Heart left ventricle (tissue), 13 donors: ENCODE results near the gene MS4A14.

ENCODE experiments used
- POLR2A ChIP-seq, 2 donors: fragments of 450-650 bp; IDR thresholded peaks; one replicate each; pipeline ENCODE4 v1.6.1; 2017; ENCODE audit warnings: antibody characterized with exemption in 2 of 2, mild to moderate bottlenecking in 2 of 2, moderate library complexity in 2 of 2
- TF ChIP-seq, protein P1 (sequence below), 12 donors: fragments of 200-600 bp; sonication (generic) in 4 of 12; IDR thresholded peaks; one replicate each; pipeline versions ENCODE4 v1.5.0 to v1.8.0; 2018 to 2022; ENCODE audit warnings: antibody characterized with exemption in 12 of 12, mild to moderate bottlenecking in 5 of 12
- donor health status: ischemic (EF 13 %, LVEDD 7.1; RV severe dilation, severe dysfunction).
- donor health status: DM: no; HTN: yes; CAD: no.
- donor health status: DM: no; HTN: no; CAD: no.
- donor health status: ischemic (EF 25% LVEDD 6.9; RV normal size, moderate dysfunction).
- donor health status: ischemic (EF 25% LVEDD 5.7; RV mildly dilated, moderate dysfunction).
- donor health status: ischemic (EF 35%, LVEDD 5.7; RV mildly dilated, moderate dysfunction).
- donor health status: nonischemic (EF 11% LVEDD 7.7; RV severe dilation, severe dysfunction).
- donor health status: DM: yes; HTN: yes; CAD: no.
- donor health status: PGD.
- donor health status: ischemic (EF 29% LVEDD 5.4; RV normal size, mild dysfunction).
- donor health status: nonischemic (EF 23%, LVEDD 6.1; RV moderate dilation, normal function).

DNA sequence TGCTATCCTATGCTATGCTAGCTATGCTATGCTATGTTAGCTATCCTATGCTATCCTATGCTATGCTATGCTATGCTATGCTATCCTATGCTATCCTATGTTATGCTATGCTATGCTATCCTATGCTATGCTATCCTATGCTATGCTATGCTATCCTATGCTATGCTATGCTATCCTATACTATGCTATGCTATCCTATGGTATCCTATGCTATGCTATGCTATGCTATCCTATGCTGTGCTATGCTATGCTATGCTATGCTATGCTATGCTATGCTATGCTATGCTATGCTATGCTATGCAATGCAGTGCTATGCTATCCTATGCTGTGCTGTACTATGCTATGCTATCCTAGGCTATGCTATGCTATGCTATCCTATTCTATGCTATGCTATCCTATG, 50.8 kb downstream of the MS4A14 start:
- TF ChIP-seq, protein P1, sequence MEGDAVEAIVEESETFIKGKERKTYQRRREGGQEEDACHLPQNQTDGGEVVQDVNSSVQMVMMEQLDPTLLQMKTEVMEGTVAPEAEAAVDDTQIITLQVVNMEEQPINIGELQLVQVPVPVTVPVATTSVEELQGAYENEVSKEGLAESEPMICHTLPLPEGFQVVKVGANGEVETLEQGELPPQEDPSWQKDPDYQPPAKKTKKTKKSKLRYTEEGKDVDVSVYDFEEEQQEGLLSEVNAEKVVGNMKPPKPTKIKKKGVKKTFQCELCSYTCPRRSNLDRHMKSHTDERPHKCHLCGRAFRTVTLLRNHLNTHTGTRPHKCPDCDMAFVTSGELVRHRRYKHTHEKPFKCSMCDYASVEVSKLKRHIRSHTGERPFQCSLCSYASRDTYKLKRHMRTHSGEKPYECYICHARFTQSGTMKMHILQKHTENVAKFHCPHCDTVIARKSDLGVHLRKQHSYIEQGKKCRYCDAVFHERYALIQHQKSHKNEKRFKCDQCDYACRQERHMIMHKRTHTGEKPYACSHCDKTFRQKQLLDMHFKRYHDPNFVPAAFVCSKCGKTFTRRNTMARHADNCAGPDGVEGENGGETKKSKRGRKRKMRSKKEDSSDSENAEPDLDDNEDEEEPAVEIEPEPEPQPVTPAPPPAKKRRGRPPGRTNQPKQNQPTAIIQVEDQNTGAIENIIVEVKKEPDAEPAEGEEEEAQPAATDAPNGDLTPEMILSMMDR (IDR thresholded peaks at IDR 0.05): no peak
- TF ChIP-seq POLR2A (IDR thresholded peaks at IDR 0.05): no peak
